Stimulated activated CD8-positive, alpha-beta memory T cell treated with anti-CD3 and anti-CD28 coated beads, Interleukin-15, amount 100 ng/mL, for 48 hours (primary cell): ENCODE measurements around the gene ATP5MC3.

Experiments
- DNase-seq, 2 donors: peaks; one replicate each; pipeline ENCODE4 v3.0.0-alpha.2; 2020; ENCODE audit warnings: low read depth in 2 of 2

The ATP5MC3 gene

GRCh38 chr2:175167792-175168563 lies 13.5 kb downstream of the ATP5MC3 start, which contains the start of gene ATF2:
TSS of gene ATF2 (minus strand) at chr2:175168203. CDS start at chr2:175136443, 31,760 bp downstream.
- peak; percentile 96 to 98 for DNase-seq

- DNase-seq: no peak
Measured at GRCh38 chr2:175167076-175167791, 14.3 kb downstream of the ATP5MC3 start.

- no peak for DNase-seq
Measured at GRCh38 chr2:175166216-175166824, 15.2 kb downstream of the ATP5MC3 start.

GRCh38 chr2:175164235-175164634 lies 17.3 kb downstream of the ATP5MC3 start:
- no peak for DNase-seq

- no peak for DNase-seq
Measured at GRCh38 chr2:175158894-175159293, 22.6 kb downstream of the ATP5MC3 start.

DNA sequence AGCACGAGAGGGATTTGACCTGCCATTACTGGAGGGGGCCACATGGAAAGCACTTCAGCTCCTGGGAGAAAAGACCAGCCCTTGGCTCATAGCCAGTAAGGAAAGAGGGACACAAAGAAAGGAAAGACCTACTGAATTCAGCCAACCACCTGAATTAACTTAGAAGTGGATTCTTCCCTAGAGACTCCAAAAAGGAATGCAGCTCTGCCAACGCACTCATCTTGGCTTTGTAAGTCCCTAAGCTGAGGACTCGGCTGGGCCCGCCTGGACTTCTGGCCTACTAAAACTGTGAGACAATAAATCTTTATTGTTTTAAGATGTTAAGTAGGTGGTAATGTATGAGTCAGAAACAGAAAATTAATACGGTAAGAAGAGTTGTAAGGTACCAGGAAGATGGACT lies 25.0 kb downstream of the ATP5MC3 start:
- no peak for DNase-seq

DNA sequence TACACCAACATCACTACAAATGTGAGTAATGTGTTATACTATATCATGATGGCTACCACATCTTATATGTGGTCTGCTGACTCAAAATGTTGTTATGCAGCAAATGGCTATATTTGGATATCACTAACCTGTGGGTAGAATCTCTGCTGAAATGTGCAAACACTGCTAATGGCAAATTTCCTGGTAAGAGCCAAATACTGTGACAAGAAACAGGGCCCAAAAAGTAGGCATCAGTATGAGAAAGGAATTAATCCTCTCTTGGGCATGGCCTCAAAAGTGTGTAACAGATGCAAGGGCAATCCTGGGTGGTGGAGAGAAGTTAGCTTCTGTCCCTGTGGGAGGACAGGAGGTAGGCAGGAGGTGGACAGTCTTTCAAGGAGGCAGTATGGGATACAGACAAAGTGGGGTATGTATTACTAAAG lies 26.8 kb downstream of the ATP5MC3 start:
- no peak for DNase-seq

DNA sequence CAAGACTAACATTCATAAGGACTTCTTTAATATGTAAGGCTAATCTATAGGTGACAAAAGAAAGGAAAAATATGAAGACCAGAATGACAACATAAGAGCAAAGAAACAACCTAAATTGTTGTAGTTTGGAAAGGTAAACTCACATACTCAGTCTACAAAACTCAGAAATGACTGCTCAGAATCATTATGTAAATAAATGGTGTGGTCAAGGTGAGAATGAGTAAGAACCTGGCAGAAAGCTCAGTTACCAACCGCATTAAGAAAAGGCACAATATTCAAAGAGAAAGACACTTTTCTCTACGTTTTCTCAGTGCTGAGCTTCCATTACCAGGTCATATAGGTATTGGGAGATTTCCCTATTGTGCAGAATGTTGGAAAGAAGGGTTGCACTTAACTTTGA lies 29.3 kb downstream of the ATP5MC3 start:
- DNase-seq: no peak

GRCh38 chr2:175151791-175152190 lies 29.7 kb downstream of the ATP5MC3 start:
- no peak for DNase-seq

DNA sequence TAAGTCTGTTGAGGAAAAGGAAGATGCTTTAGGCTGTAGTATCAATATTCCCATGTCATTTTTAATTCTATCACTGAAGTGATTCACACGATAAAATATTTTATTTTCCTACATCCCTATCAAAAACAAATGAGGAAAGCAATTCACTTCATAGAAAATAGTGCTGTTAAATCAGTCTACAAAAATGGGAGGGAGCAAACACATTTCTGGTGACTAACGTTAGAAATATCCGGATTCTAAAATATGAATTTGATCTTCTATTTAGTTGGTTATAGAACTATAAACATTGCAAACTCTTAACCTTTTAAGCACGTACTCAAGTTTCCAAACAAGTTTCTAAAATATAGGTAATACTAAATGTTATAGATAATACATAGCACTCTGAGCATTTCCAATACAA lies 34.3 kb downstream of the ATP5MC3 start:
- no peak for DNase-seq

DNA sequence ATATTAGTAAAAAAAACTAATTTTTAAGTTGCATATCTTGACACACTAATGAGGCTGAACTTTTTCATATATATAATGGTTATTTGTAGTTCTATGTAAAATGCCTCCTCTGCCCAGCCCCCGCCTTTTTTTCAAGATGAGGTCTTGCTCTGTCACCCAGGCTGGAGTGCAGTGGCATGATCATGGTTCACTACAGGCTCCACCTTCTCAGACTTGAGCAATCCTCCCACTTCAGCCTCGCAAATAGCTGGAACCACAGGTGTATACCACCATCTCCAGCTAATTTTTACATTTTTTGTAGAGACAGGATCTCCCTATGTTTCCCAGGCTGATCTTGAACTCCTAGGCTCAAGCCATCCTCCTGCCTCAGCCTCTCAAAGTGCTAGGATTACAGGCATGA lies 37.8 kb downstream of the ATP5MC3 start:
- no peak for DNase-seq

GRCh38 chr2:175143191-175143590 lies 38.3 kb downstream of the ATP5MC3 start:
- DNase-seq: no peak

DNA sequence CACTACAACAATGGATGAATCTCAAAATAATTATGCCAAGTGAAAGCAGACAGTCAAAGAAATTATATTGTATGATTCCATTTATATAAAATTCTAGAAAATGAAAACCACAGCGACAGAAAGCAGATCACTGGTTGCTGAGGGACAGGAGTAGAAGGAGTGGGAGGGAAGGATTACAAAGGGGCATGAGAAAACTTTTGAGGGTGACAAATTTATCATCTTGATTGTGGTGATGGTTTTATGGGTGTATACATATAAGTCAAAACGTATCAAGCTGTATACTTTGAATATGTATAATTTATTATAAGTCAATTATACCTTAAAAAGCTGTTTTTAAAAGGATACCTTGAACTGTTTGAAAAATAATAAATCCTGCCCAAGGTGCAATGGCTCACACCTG lies 41.2 kb downstream of the ATP5MC3 start:
- no peak for DNase-seq

DNA sequence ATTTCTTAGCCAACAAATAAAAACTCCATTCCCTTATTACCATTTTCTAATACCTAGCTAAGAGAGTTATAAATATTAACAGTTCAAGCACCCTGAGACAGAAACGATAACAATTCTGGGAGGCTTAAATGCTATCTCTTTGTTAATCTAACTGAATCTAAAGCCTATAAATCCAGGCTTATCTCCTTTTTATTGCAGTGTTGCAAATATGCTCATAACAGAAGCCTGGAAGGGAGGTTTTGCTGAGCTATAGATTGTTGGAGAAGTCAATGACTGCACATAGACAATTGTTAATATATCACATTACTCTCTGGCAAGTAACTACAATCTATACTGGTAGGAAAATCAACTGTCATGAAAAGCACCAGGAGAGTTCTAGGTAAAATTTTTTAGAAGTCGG lies 43.7 kb downstream of the ATP5MC3 start:
- DNase-seq: no peak

GRCh38 chr2:175136334-175137215 lies 44.9 kb downstream of the ATP5MC3 start:
- no peak for DNase-seq

GRCh38 chr2:175135862-175136261 lies 45.6 kb downstream of the ATP5MC3 start:
- DNase-seq: no peak

DNA sequence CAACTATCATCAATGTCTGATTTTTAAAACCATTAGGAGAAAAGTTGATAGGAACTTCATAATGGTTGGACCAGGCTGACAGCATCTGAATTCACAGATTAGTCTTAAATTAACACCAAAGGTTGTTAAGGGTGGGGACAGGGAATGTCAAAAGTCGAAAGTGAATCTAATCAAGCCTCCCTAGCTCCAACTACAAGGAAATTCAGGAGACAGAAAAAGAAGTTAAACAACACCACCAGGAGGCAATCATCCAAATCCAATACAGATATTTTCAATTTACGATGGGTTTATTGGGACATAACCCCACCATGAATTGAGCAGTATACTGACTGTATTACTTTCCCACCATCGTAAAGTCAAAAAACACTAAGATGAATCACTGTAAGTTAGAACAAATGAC lies 46.3 kb downstream of the ATP5MC3 start:
- no peak for DNase-seq

- DNase-seq: no peak
Measured at GRCh38 chr2:175131252-175131651, 50.3 kb downstream of the ATP5MC3 start.

GRCh38 chr2:175126661-175127060 lies 54.8 kb downstream of the ATP5MC3 start:
- DNase-seq: no peak
